ENCODE results near the gene PLD1.
"Not testable (repeated sequence)": the region's sequence is repeated elsewhere in the genome, so short reads cannot be mapped to it uniquely, and the experiment has no call there.

The PLD1 gene

GRCh38 chr3:171809861-171810628 is at the start of gene PLD1:
TSS of gene PLD1 (minus strand) at chr3:171810483. CDS start at chr3:171738051, 72,432 bp downstream.
- no peak for DNase-seq (ENCODE audit: low read depth, low spot score)

- not testable (repeated sequence) for DNase-seq (ENCODE audit: low read depth, low spot score)
Measured at GRCh38 chr3:171858770-171859169, 48.5 kb upstream of the PLD1 start.

- DNase-seq (ENCODE audit: low read depth, low spot score), result no peak
Measured at GRCh38 chr3:171854649-171855305, 44.5 kb upstream of the PLD1 start.

GRCh38 chr3:171851660-171852058 is 41.4 kb upstream of the PLD1 start:
- DNase-seq (ENCODE audit: low read depth, low spot score), result no peak

GRCh38 chr3:171850960-171851659 is 40.8 kb upstream of the PLD1 start:
- DNase-seq (ENCODE audit: low read depth, low spot score), result no peak

GRCh38 chr3:171850320-171850959 is 40.2 kb upstream of the PLD1 start:
- no peak for DNase-seq (ENCODE audit: low read depth, low spot score)

GRCh38 chr3:171849617-171850319 is 39.5 kb upstream of the PLD1 start:
- DNase-seq (ENCODE audit: low read depth, low spot score), result no peak

GRCh38 chr3:171847595-171848259 is 37.4 kb upstream of the PLD1 start:
- no peak for DNase-seq (ENCODE audit: low read depth, low spot score)

- DNase-seq (ENCODE audit: low read depth, low spot score), result no peak
Measured at GRCh38 chr3:171847133-171847532, 36.9 kb upstream of the PLD1 start.

- DNase-seq (ENCODE audit: low read depth, low spot score), result no peak
Measured at GRCh38 chr3:171846597-171846996, 36.3 kb upstream of the PLD1 start.

GRCh38 chr3:171845481-171846284 is 35.4 kb upstream of the PLD1 start:
- DNase-seq (ENCODE audit: low read depth, low spot score), result no peak

- DNase-seq (ENCODE audit: low read depth, low spot score), result no peak
Measured at GRCh38 chr3:171844873-171845272, 34.6 kb upstream of the PLD1 start.

GRCh38 chr3:171842864-171843518 is 32.7 kb upstream of the PLD1 start, which contains the start of gene TMEM212:
TSS of gene TMEM212 (plus strand) at chr3:171843349. CDS start at chr3:171843384, 35 bp downstream.
- no peak for DNase-seq (ENCODE audit: low read depth, low spot score)

GRCh38 chr3:171841620-171842000 is 31.3 kb upstream of the PLD1 start:
- DNase-seq (ENCODE audit: low read depth, low spot score), result no peak

GRCh38 chr3:171840811-171841619 is 30.7 kb upstream of the PLD1 start:
- DNase-seq (ENCODE audit: low read depth, low spot score), result no peak

- no peak for DNase-seq (ENCODE audit: low read depth, low spot score)
Measured at GRCh38 chr3:171840445-171840810, 30.1 kb upstream of the PLD1 start.

- no peak for DNase-seq (ENCODE audit: low read depth, low spot score)
Measured at GRCh38 chr3:171839270-171839669, 29.0 kb upstream of the PLD1 start.

GRCh38 chr3:171838218-171838720 is 28.0 kb upstream of the PLD1 start:
- peak; percentile 77 for DNase-seq (ENCODE audit: low read depth, low spot score)

All from smooth muscle cell of the brain vasculature (primary cell).